AG04450 (cell line): ENCODE results near the gene CADM1. TPM values are rescaled to one million over a fixed set of nuclear protein-coding genes. Genes with fewer than 3 reads are reported as not detected.
A peak's percentile ranks its signal among the peaks of the same experiment; 100 is the strongest.

Experiments used
- CTCF ChIA-PET: fragments of 300-600, 350-600 bp; formaldehyde crosslinking; extraction: SDS; loops from one replicate; lab custom pipeline; 2022; ENCODE audit warnings: antibody characterized with exemption, inconsistent platforms; lab: Charles Lee
- POLR2A ChIA-PET: fragments of 350-600 bp; formaldehyde crosslinking; extraction: SDS; loops from one replicate; lab custom pipeline; 2021; ENCODE audit warnings: antibody characterized with exemption, inconsistent platforms; lab: Yijun Ruan, JAX
- DNase-seq: peaks from one replicate; pipeline ENCODE4 v3.0.0-alpha.2; 2011; ENCODE audit warnings: low read depth, low spot score
- H3K27ac ChIP-seq: one replicate; pipeline ENCODE4 v1.5.1; 2012; ENCODE audit warnings: low read depth, low read length, control low read depth
- H3K27me3 ChIP-seq: one replicate; pipeline ENCODE4 v1.6.0; 2012; ENCODE audit warnings: low read length; ENCODE audit not compliant: control insufficient read depth, insufficient read depth
- H3K4me3 ChIP-seq: 2 replicates; pipeline ENCODE4 v1.5.1; 2011; ENCODE audit warnings: mild to moderate bottlenecking, low read depth, low read length, control low read depth
- H3K9me3 ChIP-seq: 2 replicates; pipeline ENCODE4 v1.5.1; 2012; ENCODE audit warnings: low read length; ENCODE audit not compliant: control insufficient read depth, insufficient read depth
- CTCF ChIP-seq: IDR thresholded peaks from 2 replicates; pipeline ENCODE4 v1.5.1; 2011; ENCODE audit warnings: low read depth, low read length, control low read depth, inconsistent platforms
- polyA minus RNA-seq: library from RNA; depleted of rRNA, polyadenylated mRNA; stranded (reverse); fragments of >200 nt; gene quantifications from 2 replicates; pipeline ENCODE4 v1.2.3, GENCODE V29; 2011; rRNA and poly(A)+ RNA removed
- polyA plus RNA-seq: library from polyadenylated mRNA; depleted of rRNA; stranded (reverse); fragments of >200 nt; gene quantifications from 2 replicates; pipeline ENCODE4 v1.2.3, GENCODE V29; 2011; rRNA removed

The CADM1 gene
- 70.7 and 77.8 TPM in 2 replicates for polyA plus RNA-seq
- polyA minus RNA-seq = 87.0 and 92.4 TPM in 2 replicates

GRCh38 chr11:115504276-115505158 lies at the start of gene CADM1:
Gene CADM1, minus strand, starts transcription at chr11:115504415.
- H3K4me3 ChIP-seq = peak within 1 kb of the TSS; percentile 91
- TF ChIP-seq CTCF = peak; percentile 84
- H3K27me3 ChIP-seq = peaks cover 20% of the 10 kb centered on the region
- POLR2A ChIA-PET = interaction anchor here (0.7 to 1.0 kb wide), 3 partner anchors 118 to 278 kb away, joined by 3 to 4 read pairs (median 3); no protein-coding TSS in a partner anchor
- peak within 1 kb of the TSS; percentile 31 for H3K27ac ChIP-seq
- H3K9me3 ChIP-seq = no peaks in the 10 kb centered on the region; the same call in 1 of the 2 replicates
- DNase-seq = peak; percentile 87
- CTCF ChIA-PET = interaction anchor here (0.7 to 2.4 kb wide), 31 partner anchors 10 to 730 kb away, joined by 3 to 23 read pairs (median 4); no protein-coding TSS in a partner anchor

GRCh38 chr11:115552773-115553438 lies 48.7 kb upstream of the CADM1 start:
- Histone ChIP-seq H3K9me3 (no peaks in the 10 kb centered on the region), H3K27ac (no peak overlapping the region), H3K4me3 (no peak overlapping the region), H3K27me3 (peaks cover 13% of the 10 kb centered on the region)
- DNase-seq = no peak
- no peak for TF ChIP-seq CTCF
- ChIA-PET POLR2A (no interaction called here), CTCF (no interaction called here)

GRCh38 chr11:115552151-115552772 lies 48.0 kb upstream of the CADM1 start:
- DNase-seq = no peak
- Histone ChIP-seq H3K27ac (no peak overlapping the region), H3K4me3 (no peak overlapping the region), H3K27me3 (peaks cover 13% of the 10 kb centered on the region), H3K9me3 (no peaks in the 10 kb centered on the region)
- no peak for TF ChIP-seq CTCF
- ChIA-PET CTCF (no interaction called here), POLR2A (no interaction called here)

GRCh38 chr11:115550291-115551059 lies 46.3 kb upstream of the CADM1 start:
- Histone ChIP-seq H3K9me3 (no peaks in the 10 kb centered on the region), H3K27ac (no peak overlapping the region), H3K27me3 (peaks cover 17% of the 10 kb centered on the region), H3K4me3 (no peak overlapping the region)
- TF ChIP-seq CTCF = no peak
- ChIA-PET POLR2A (no interaction called here), CTCF (no interaction called here)
- no peak for DNase-seq
